DOHH2 (cell line): ENCODE results near the gene SPRTN.
A peak's percentile ranks its signal among the peaks of the same experiment; 100 is the strongest.

Experiments used
- H3F3A ChIP-seq: fragments of 200-600 bp; sonication (generic), shearing (Covaris generic); 2 replicates; pipeline ENCODE4 v1.6.0; 2016; ENCODE audit warnings: antibody characterized with exemption, mild to moderate bottlenecking; ENCODE audit not compliant: control insufficient read depth, insufficient read depth
- H3K27ac ChIP-seq: fragments of 200-600 bp; sonication (generic); 2 replicates; pipeline ENCODE4 v1.5.1; 2014; ENCODE audit warnings: low read depth, mild to moderate bottlenecking, low read length, moderate library complexity
- H3K27me3 ChIP-seq: fragments of 200-600 bp; sonication (generic); 2 replicates; pipeline ENCODE4 v1.6.1; 2014; ENCODE audit warnings: mild to moderate bottlenecking, low read length, mixed read lengths; ENCODE audit not compliant: control insufficient read depth
- H3K36me3 ChIP-seq: fragments of 200-600 bp; sonication (generic); 2 replicates; pipeline ENCODE4 v1.6.1; 2014; ENCODE audit warnings: mild to moderate bottlenecking, low read length, moderate library complexity, mixed read lengths; ENCODE audit not compliant: control insufficient read depth
- H3K4me1 ChIP-seq: fragments of 200-600 bp; sonication (generic); 2 replicates; pipeline ENCODE4 v1.6.1; 2014; ENCODE audit warnings: mild to moderate bottlenecking, low read length, mixed read lengths; ENCODE audit not compliant: control insufficient read depth
- H3K4me2 ChIP-seq: fragments of 200-600 bp; sonication (generic); 2 replicates; pipeline ENCODE4 v1.6.0; 2014; ENCODE audit warnings: mild to moderate bottlenecking, low read length, moderate library complexity
- H3K4me3 ChIP-seq: fragments of 200-600 bp; sonication (generic); 2 replicates; pipeline ENCODE4 v1.5.1; 2014; ENCODE audit warnings: mild to moderate bottlenecking, low read length, mixed read lengths
- H3K79me2 ChIP-seq: fragments of 200-600 bp; sonication (generic); 2 replicates; pipeline ENCODE4 v1.6.1; 2014; ENCODE audit warnings: mild to moderate bottlenecking, low read length, mixed read lengths; ENCODE audit not compliant: control insufficient read depth
- H3K9me2 ChIP-seq: fragments of 200-600 bp; sonication (generic); replicated peaks from 2 replicates; pipeline ENCODE4 v1.6.1; 2014; ENCODE audit warnings: mild to moderate bottlenecking, low read length, mixed read lengths; ENCODE audit not compliant: control insufficient read depth
- H3K9me3 ChIP-seq: fragments of 200-600 bp; sonication (generic); 2 replicates; pipeline ENCODE4 v1.6.1; 2014; ENCODE audit warnings: antibody characterized with exemption, low read length, mixed read lengths; ENCODE audit not compliant: control insufficient read depth, insufficient read depth
- H4K20me1 ChIP-seq: fragments of 200-600 bp; sonication (generic); 2 replicates; pipeline ENCODE4 v1.6.0; 2014; ENCODE audit warnings: low read depth, mild to moderate bottlenecking, antibody characterized with exemption, low read length, moderate library complexity; ENCODE audit not compliant: control insufficient read depth, insufficient read depth
- EZH2phosphoT487 ChIP-seq: fragments of 200-600 bp; sonication (generic); IDR thresholded peaks from 2 replicates; pipeline ENCODE4 v1.6.1; 2017; ENCODE audit warnings: borderline replicate concordance, mild to moderate bottlenecking, antibody characterized with exemption, low read length, moderate library complexity, mixed read lengths
- TF ChIP-seq, protein P1 (sequence below): fragments of 200-600 bp; sonication (generic); IDR thresholded peaks from one replicate; pipeline ENCODE4 v1.5.1; 2014; ENCODE audit warnings: antibody characterized with exemption, mild to moderate bottlenecking, low read depth, low read length; ENCODE audit not compliant: poor library complexity, severe bottlenecking

Gene SPRTN

DNA sequence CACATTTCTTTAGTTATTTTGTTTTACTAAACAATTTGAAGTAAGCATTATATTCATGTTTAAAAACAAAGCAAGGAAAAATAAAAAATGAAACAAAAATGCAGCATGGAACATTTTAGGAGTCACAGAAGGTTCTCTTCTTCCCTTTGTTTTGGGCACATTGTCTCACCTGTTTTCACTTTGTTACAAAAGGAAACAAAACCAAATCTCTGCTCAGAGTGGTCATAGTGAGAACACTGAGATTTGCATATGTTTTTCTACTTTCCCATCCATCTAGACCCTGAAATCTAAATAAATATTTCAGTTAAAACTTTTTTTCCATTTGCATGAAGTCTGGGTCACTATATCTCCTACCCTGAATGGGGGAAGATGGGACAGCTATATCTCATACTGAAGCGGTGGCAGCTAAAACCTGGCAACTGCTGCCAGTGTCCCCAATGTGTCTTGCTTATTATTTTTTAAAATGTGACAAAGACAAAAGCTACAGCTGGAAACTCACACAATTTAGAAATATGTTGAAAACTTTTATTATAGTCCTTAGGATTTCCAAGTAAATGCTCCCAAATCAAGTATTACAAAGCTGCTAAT is 3.9 kb upstream of the SPRTN start:
- H3K36me3 ChIP-seq: peaks cover 42% of the 10 kb centered on the region
- TF ChIP-seq EZH2phosphoT487: no peak
- TF ChIP-seq, protein P1, sequence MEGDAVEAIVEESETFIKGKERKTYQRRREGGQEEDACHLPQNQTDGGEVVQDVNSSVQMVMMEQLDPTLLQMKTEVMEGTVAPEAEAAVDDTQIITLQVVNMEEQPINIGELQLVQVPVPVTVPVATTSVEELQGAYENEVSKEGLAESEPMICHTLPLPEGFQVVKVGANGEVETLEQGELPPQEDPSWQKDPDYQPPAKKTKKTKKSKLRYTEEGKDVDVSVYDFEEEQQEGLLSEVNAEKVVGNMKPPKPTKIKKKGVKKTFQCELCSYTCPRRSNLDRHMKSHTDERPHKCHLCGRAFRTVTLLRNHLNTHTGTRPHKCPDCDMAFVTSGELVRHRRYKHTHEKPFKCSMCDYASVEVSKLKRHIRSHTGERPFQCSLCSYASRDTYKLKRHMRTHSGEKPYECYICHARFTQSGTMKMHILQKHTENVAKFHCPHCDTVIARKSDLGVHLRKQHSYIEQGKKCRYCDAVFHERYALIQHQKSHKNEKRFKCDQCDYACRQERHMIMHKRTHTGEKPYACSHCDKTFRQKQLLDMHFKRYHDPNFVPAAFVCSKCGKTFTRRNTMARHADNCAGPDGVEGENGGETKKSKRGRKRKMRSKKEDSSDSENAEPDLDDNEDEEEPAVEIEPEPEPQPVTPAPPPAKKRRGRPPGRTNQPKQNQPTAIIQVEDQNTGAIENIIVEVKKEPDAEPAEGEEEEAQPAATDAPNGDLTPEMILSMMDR: no peak
- H3K27ac ChIP-seq: no peak overlapping the region
- H3K9me2 ChIP-seq: no peaks in the 10 kb centered on the region
- H3K4me1 ChIP-seq: peaks cover 43% of the 10 kb centered on the region
- peak overlapping the region; percentile 81 for H3K4me2 ChIP-seq
- peaks cover 23% of the 10 kb centered on the region for H4K20me1 ChIP-seq
- peaks cover 4% of the 10 kb centered on the region for H3F3A ChIP-seq
- H3K79me2 ChIP-seq: peaks cover 75% of the 10 kb centered on the region
- H3K4me3 ChIP-seq: peak overlapping the region; percentile 98
- H3K9me3 ChIP-seq: no peaks in the 10 kb centered on the region
- H3K27me3 ChIP-seq: no peaks in the 10 kb centered on the region

DNA sequence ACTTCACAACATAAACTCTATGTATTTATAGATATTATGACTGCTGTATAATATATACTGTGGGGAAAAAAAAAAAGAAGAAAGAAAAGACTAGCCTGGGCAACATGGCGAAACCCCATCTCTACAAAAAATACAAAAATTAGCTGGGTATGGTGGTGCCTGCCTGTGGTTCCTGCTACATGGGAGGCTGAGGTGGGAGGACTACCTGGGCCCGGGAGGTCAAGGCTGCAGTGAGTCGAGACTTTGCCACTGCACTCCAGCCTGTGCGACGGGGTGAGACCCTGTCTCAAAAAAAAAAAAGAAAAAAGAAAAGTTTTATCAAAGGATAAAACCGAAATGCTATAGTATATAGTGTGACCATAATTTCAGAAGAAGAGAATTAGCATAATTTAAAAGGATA is 3.1 kb upstream of the SPRTN start:
- peaks cover 49% of the 10 kb centered on the region for H3K4me1 ChIP-seq
- no peaks in the 10 kb centered on the region for H3K9me3 ChIP-seq
- H3F3A ChIP-seq: peaks cover 4% of the 10 kb centered on the region
- no peaks in the 10 kb centered on the region for H3K9me2 ChIP-seq
- no peak overlapping the region for H3K27ac ChIP-seq
- H3K4me2 ChIP-seq: peak overlapping the region; percentile 81
- peaks cover 82% of the 10 kb centered on the region for H3K79me2 ChIP-seq
- H3K4me3 ChIP-seq: peak overlapping the region; percentile 98
- no peaks in the 10 kb centered on the region for H3K27me3 ChIP-seq
- TF ChIP-seq, protein P1: no peak
- TF ChIP-seq EZH2phosphoT487: no peak
- H3K36me3 ChIP-seq: peaks cover 42% of the 10 kb centered on the region
- peaks cover 23% of the 10 kb centered on the region for H4K20me1 ChIP-seq

DNA sequence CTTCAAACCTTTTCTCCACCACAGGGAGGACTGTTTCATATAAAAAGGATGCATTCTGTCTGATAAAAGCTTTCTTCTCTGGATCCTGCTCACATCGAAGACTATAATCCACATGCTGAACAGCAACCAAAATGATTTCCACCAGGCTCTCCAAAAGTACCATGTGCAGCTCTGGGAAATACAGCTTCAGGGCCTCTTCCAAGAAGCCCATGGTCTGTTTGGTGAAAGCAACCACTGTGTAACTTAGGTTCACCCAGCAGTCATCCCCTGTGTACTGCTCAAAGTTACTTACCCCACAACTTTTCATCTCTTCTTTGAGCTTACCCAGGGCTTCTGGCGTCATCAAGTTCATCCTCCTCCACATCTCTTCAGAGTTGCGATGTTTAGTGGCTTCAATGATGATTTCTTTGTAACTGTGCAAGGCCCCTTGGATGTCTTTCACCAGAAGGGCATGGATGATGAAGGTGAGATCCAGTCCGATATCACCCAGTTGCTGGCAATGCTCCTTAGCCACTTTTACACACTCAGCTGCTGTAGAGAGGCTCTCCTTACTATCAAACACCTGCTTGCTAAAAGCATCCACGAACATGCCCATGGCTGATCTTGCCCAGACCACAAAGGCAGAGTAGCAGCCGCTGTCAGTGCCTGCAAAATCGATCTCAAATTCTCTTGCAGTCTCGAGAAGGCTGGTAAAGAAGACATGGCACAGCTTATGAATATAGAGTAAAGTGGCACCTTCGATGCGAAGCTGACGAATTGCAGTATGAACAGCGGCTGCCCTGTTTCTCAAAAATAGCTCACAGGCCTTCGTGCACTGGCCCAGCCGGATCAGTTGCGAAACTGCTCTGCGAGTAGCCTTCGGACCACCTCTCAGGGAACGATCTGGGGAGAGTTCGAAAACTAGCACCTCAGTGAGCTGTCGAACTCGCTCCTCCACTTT is 2.2 kb upstream of the SPRTN start:
- no peak for TF ChIP-seq EZH2phosphoT487
- TF ChIP-seq, protein P1: no peak
- peaks cover 4% of the 10 kb centered on the region for H3F3A ChIP-seq
- peak overlapping the region; percentile 81 for H3K4me2 ChIP-seq
- H3K27me3 ChIP-seq: no peaks in the 10 kb centered on the region
- peak overlapping the region; percentile 98 for H3K4me3 ChIP-seq
- H3K9me3 ChIP-seq: no peaks in the 10 kb centered on the region
- no peaks in the 10 kb centered on the region for H3K9me2 ChIP-seq
- H3K79me2 ChIP-seq: peaks cover 92% of the 10 kb centered on the region
- H4K20me1 ChIP-seq: peaks cover 27% of the 10 kb centered on the region
- peaks cover 49% of the 10 kb centered on the region for H3K4me1 ChIP-seq
- H3K36me3 ChIP-seq: peaks cover 50% of the 10 kb centered on the region
- no peak overlapping the region for H3K27ac ChIP-seq
